K562 (cell line): ENCODE data around the gene BANP. TPM values are rescaled to one million over a fixed set of nuclear protein-coding genes. Genes with fewer than 3 reads are reported as not detected.

Experiments
- ATAC-seq: fragments of 200-7000 bp; cut with Tn5 transposase; 3 replicates; pipeline ENCODE4 v1.9.1; 2020; ENCODE audit warnings: moderate library complexity
- BruUV-seq: library from RNA; stranded (reverse); fragments of 400-500 nt; replicated peaks from 2 replicates; lab custom pipeline; 2021; lab: Mats Ljungman, UMichigan
- CTCF ChIA-PET: fragments of 300-600 bp; formaldehyde crosslinking; extraction: SDS; loops from one replicate; lab custom pipeline; 2021; ENCODE audit warnings: low intra/inter-chr PET ratio; lab: Yijun Ruan, JAX
- POLR2A ChIA-PET: fragments of 300-600, 350-650 bp; sonication (Branson Sonifier 250); formaldehyde crosslinking; extraction: SDS; loops from one replicate; lab custom pipeline; 2021; ENCODE audit warnings: antibody characterized with exemption, inconsistent platforms; lab: Yijun Ruan, JAX
- DNase-seq, 4 experiments: peaks; one replicate each; pipeline versions ENCODE4 v3.0.0 to v3.0.0-alpha.2; 2011 to 2018; ENCODE audit warnings: low spot score in 3 of 4, mixed read lengths in 3 of 4; ENCODE audit errors: extremely low read depth in 1 of 4
- FAIRE-seq: peaks from 2 replicates; lab custom pipeline; 2011; peaks lifted over from hg19 to GRCh38; lab: Jason Lieb, UNC
- H2AFZ ChIP-seq: 2 replicates; pipeline ENCODE4 v1.6.0; 2011; ENCODE audit warnings: low read depth, low read length, control low read depth, inconsistent platforms
- H3K27ac ChIP-seq: fragments of 200-600 bp; 3 replicates; pipeline ENCODE4 v1.8.0; 2011; ENCODE audit warnings: low read depth, mild to moderate bottlenecking, control low read depth, inconsistent platforms, low read length, moderate library complexity, mixed read lengths; ENCODE audit errors: extremely low read depth
- H3K27me3 ChIP-seq, 2 experiments: fragments of 300-600 bp in 1 of 2; 2 replicates in 1 of 2; 3 replicates in 1 of 2; pipeline versions ENCODE4 v1.6.0 to v1.8.0; 2011; ENCODE audit warnings: inconsistent platforms in 2 of 2, low read length in 2 of 2, mild to moderate bottlenecking in 1 of 2, mixed read lengths in 1 of 2, moderate library complexity in 1 of 2; ENCODE audit not compliant: control insufficient read depth in 2 of 2, insufficient read depth in 2 of 2
- H3K36me3 ChIP-seq: fragments of 300-600 bp; 3 replicates; pipeline ENCODE4 v1.8.0; 2011; ENCODE audit warnings: mild to moderate bottlenecking, low read length, inconsistent platforms; ENCODE audit not compliant: control insufficient read depth, insufficient read depth
- H3K4me1 ChIP-seq, 2 experiments: fragments of 200-600 bp in 1 of 2; replicated peaks in 1 of 2; 2 replicates in 1 of 2; 3 replicates in 1 of 2; pipeline versions ENCODE4 v1.5.1 to v1.8.0; 2011; ENCODE audit warnings: inconsistent platforms in 2 of 2, low read length in 2 of 2, mild to moderate bottlenecking in 1 of 2, mixed read lengths in 1 of 2, moderate library complexity in 1 of 2; ENCODE audit not compliant: control insufficient read depth in 2 of 2, insufficient read depth in 2 of 2
- H3K4me2 ChIP-seq: 2 replicates; pipeline ENCODE4 v1.6.1; 2011; ENCODE audit warnings: low read length, control low read depth, inconsistent platforms, mixed read lengths; ENCODE audit not compliant: insufficient read depth
- H3K4me3 ChIP-seq: fragments of 200-600 bp; sonication (generic), shearing (Covaris generic); 2 replicates; pipeline ENCODE4 v1.5.1; 2016; ENCODE audit warnings: control low read depth, inconsistent platforms
- H3K79me2 ChIP-seq: fragments of 200-600 bp; 3 replicates; pipeline ENCODE4 v1.8.0; 2011; ENCODE audit warnings: low read length, inconsistent platforms; ENCODE audit not compliant: control insufficient read depth, insufficient read depth
- H3K9ac ChIP-seq, 2 experiments: 2 replicates each; pipeline versions ENCODE4 v1.6.0 to v1.6.1; 2011; ENCODE audit warnings: low read depth in 2 of 2, low read length in 2 of 2, control low read depth in 1 of 2, inconsistent platforms in 1 of 2, mild to moderate bottlenecking in 1 of 2, mixed read lengths in 1 of 2; ENCODE audit not compliant: insufficient read depth in 1 of 2
- H3K9me1 ChIP-seq: one replicate; pipeline ENCODE4 v1.6.0; 2011; ENCODE audit warnings: inconsistent platforms, mild to moderate bottlenecking, low read length, moderate library complexity; ENCODE audit not compliant: control insufficient read depth, insufficient read depth
- H3K9me3 ChIP-seq: replicated peaks from 2 replicates; pipeline ENCODE4 v1.5.1; 2011; ENCODE audit warnings: low read depth, low read length, inconsistent platforms; ENCODE audit not compliant: control insufficient read depth, insufficient read depth
- H4K20me1 ChIP-seq: replicated peaks from 2 replicates; pipeline ENCODE4 v1.6.1; 2011; ENCODE audit warnings: low read length, inconsistent platforms, mixed read lengths; ENCODE audit not compliant: control insufficient read depth, insufficient read depth
- CBX8 ChIP-seq: fragments of 200-600 bp; sonication (generic); IDR thresholded peaks from 2 replicates; pipeline ENCODE4 v1.6.1; 2012; ENCODE audit warnings: borderline replicate concordance, mixed run types, low read depth, mild to moderate bottlenecking, moderate library complexity, mixed read lengths, low read length, control low read depth, inconsistent platforms; ENCODE audit not compliant: poor library complexity, severe bottlenecking; ENCODE audit errors: extremely low read depth
- CREB1 ChIP-seq, 2 experiments: sonication (generic) in 1 of 2; formaldehyde crosslinking in 1 of 2; IDR thresholded peaks; 2 replicates each; pipeline versions ENCODE4 v1.6.1 to v1.8.0; 2012 to 2022; ENCODE audit warnings: inconsistent platforms in 1 of 2, mild to moderate bottlenecking in 1 of 2, missing genetic modification reagents in 1 of 2, moderate library complexity in 1 of 2
- GTF2F1 ChIP-seq: IDR thresholded peaks from 2 replicates; pipeline ENCODE4 v1.6.1; 2011; ENCODE audit warnings: low read depth, low read length, improper control_type of control experiment
- KDM5B ChIP-seq: fragments of 200-600 bp; sonication (generic); IDR thresholded peaks from 2 replicates; pipeline ENCODE4 v1.6.1; 2012; ENCODE audit warnings: low read depth, mild to moderate bottlenecking, moderate library complexity, low read length, control low read depth, inconsistent platforms; ENCODE audit not compliant: insufficient replicate concordance
- MAFG ChIP-seq: fragments of 450-650 bp; conservative IDR thresholded peaks from 2 replicates; pipeline ENCODE4 v1.6.1; 2016; ENCODE audit warnings: missing genetic modification characterization, missing compliant biosample characterization
- NFE2 ChIP-seq: IDR thresholded peaks from 2 replicates; pipeline ENCODE4 v1.6.1; 2014; ENCODE audit warnings: antibody characterized with exemption, low read depth
- SP2 ChIP-seq: IDR thresholded peaks from 2 replicates; pipeline ENCODE4 v1.6.1; 2011; ENCODE audit warnings: mild to moderate bottlenecking, low read depth, low read length, moderate library complexity; ENCODE audit not compliant: poor library complexity, severe bottlenecking; ENCODE audit errors: extremely low read depth
- ZNF165 ChIP-seq: fragments of 250-450 bp; sonication (Bioruptor Pico); IDR thresholded peaks from 2 replicates; pipeline ENCODE4 v1.4.0; 2020; ENCODE audit warnings: borderline replicate concordance
- ZNF232 ChIP-seq: sonication (generic); formaldehyde crosslinking; IDR thresholded peaks from 2 replicates; pipeline ENCODE4 v1.8.0; 2022; ENCODE audit warnings: mild to moderate bottlenecking, missing genetic modification reagents
- ZNF316 ChIP-seq: fragments of 450-650 bp; IDR thresholded peaks from 2 replicates; pipeline ENCODE4 v1.6.1; 2016
- WGBS: fragments of 100-300 bp; shearing (Covaris generic); methylation state at CpG from one replicate; pipeline ENCODE4 v1.1.6; 2016; ENCODE audit warnings: low coverage, mixed read lengths; ENCODE audit not compliant: insufficient coverage; ENCODE audit errors: missing lambda C conversion rate; 5-methylcytosine and 5-hydroxymethylcytosine counted together
- in situ Hi-C: fragments of 300-500 bp; cut with MboI; formaldehyde crosslinking; loops from 4 replicates; pipeline ENCODE4 v1.15.0; 2018; ENCODE audit warnings: inconsistent platforms, mixed read lengths
- intact Hi-C: fragments of 100-400 bp; cut with micrococcal nuclease; formaldehyde crosslinking; loops from 2 replicates; pipeline ENCODE4 v1.14.2; 2022
- polyA plus RNA-seq, 8 experiments: library from polyadenylated mRNA; depleted of rRNA in 4 of 8; stranded (reverse) in 5 of 8; unstranded in 3 of 8; fragments of >200 nt; fragmentation: Nextera tagmentation in 2 of 8; fragmentation: Illumina TruSeq in 1 of 8; extraction: Ambion mirVana in 2 of 8; extraction: Trizol in 1 of 8; gene quantifications; 2 replicates each; pipeline versions ENCODE4 v1.2.1 to v1.2.3, GENCODE V29; 2011 to 2014; ENCODE audit warnings: inconsistent platforms in 1 of 8, missing spikeins in 1 of 8
- total RNA-seq, 7 experiments: library from RNA; depleted of rRNA in 6 of 7; stranded (reverse); fragments of >200 nt in 6 of 7; fragmentation: Illumina TruSeq in 2 of 7; extraction: Trizol in 2 of 7; gene quantifications; 2 replicates each; pipeline versions ENCODE4 v1.2.1 to v1.2.3, GENCODE V29; 2011 to 2021; ENCODE audit warnings: low replicate concordance in 1 of 7
- TF ChIP-seq, protein P1 (sequence below), 2 experiments: IDR thresholded peaks in 1 of 2; conservative IDR thresholded peaks in 1 of 2; 2 replicates each; pipeline ENCODE4 v1.6.1; 2016; ENCODE audit warnings: low read depth in 2 of 2, mild to moderate bottlenecking in 1 of 2, missing compliant biosample characterization in 1 of 2, missing genetic modification characterization in 1 of 2, moderate library complexity in 1 of 2
- TF ChIP-seq, protein P2 (sequence below): fragments of 250-450 bp; sonication (Bioruptor Pico); IDR thresholded peaks from 2 replicates; pipeline ENCODE4 v1.4.0; 2020; ENCODE audit warnings: mild to moderate bottlenecking, moderate library complexity

BANP gene
- total and polyA plus RNA-seq, 9 of the 15 experiments (the other 6 are each of a cell fraction or from before 2014, with no cell fraction given), result 4.6 to 22.1 (median 15.6) TPM

DNA sequence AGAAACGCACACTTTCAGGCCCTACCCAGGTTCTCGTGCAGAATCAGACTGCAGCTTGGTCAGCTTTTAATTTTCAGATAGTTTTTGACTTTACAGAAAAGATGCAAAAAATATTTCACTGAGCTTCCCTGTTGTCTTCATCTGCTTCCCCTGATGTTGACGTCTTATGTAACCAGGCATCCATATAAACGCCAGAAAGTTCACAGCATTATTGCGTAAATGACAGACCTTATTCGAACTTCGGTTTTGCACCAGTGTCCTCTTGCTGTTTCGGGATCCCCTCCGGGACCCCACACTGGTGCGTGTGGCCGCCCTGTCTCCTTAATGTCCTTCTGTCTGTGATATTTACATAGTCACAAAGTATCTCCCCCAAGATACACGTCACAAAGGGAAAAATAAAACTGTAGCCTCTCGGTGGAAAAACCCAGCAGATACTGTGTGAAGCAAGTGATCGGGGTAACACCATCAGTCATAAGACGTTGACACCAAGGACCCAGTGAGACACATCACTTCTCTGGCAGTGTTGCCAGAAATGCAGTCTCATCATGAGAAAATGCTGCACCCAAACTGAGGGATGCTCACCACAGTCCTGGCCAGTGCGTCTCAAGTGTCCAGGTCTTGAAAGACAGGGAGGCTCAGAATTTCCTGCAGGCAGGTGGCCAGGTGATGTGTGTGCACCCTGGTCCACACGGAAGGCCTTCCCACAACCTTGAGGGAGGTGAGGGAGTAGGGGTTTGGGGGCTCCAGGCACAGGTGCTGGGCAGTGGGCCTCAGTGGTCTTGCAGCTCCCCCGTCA is 4.3 kb downstream of the BANP start:
- Histone ChIP-seq H2AFZ (no peak overlapping the region), H3K79me2 (peaks cover 84% of the 10 kb centered on the region), H3K4me3 (no peak overlapping the region), H3K36me3 (peaks cover 36% of the 10 kb centered on the region; the same call in 2 of the 3 replicates), H4K20me1 (no peaks in the 10 kb centered on the region; the same call in 1 of the 2 replicates), H3K27me3 (no peaks in the 10 kb centered on the region), H3K9me3 (no peaks in the 10 kb centered on the region), H3K4me1 (peaks cover 40 to 63% of the 10 kb centered on the region in 2 experiments), H3K9me1 (peaks cover 5% of the 10 kb centered on the region), H3K27ac (peak overlapping the region; percentile 45; the same call in 2 of the 3 replicates), H3K9ac (peak overlapping the region; percentile 8 to 83), H3K4me2 (peak overlapping the region; percentile 61)
- ATAC-seq (no peak), DNase-seq (peak in 1 of 4 experiments; percentile 26), FAIRE-seq (peak; percentile 51)
- POLR2A ChIA-PET, result interaction anchor here (1.5 kb wide), 1 partner anchor 13 kb away, joined by 4 read pairs; no protein-coding TSS in a partner anchor
- intact Hi-C loops (no loop called here), in situ Hi-C loops (no loop called here)
- 71% methylated on average over 18 of the region's 18 CpGs for WGBS
- no TSS peak for BruUV-seq
- CTCF ChIA-PET, result no interaction called here
- TF ChIP-seq ZNF165 (CRISPR knock-in tag) (no peak), MAFG (tag) (peak; percentile 19; the same call in 1 of the 2 replicates), ZNF232 (no peak), NFE2 (peak; percentile 48), ZNF316 (peak; percentile 60), GTF2F1 (no peak), SP2 (no peak), CBX8 (no peak), CREB1 (IDR thresholded peaks at IDR 0.05) (no peak), CREB1 (CRISPR knock-in tag; IDR thresholded peaks at IDR 0.05) (no peak), KDM5B (peak; percentile 41)
- TF ChIP-seq, protein P1, sequence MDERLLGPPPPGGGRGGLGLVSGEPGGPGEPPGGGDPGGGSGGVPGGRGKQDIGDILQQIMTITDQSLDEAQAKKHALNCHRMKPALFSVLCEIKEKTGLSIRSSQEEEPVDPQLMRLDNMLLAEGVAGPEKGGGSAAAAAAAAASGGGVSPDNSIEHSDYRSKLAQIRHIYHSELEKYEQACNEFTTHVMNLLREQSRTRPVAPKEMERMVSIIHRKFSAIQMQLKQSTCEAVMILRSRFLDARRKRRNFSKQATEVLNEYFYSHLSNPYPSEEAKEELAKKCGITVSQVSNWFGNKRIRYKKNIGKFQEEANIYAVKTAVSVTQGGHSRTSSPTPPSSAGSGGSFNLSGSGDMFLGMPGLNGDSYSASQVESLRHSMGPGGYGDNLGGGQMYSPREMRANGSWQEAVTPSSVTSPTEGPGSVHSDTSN (CRISPR knock-in tag; IDR thresholded peaks at IDR 0.05; ENCODE audit: low read depth), result no peak
- TF ChIP-seq, protein P1 (tag; conservative IDR thresholded peaks at IDR 0.05; ENCODE audit: low read depth), result peak; percentile 78
- TF ChIP-seq, protein P2, sequence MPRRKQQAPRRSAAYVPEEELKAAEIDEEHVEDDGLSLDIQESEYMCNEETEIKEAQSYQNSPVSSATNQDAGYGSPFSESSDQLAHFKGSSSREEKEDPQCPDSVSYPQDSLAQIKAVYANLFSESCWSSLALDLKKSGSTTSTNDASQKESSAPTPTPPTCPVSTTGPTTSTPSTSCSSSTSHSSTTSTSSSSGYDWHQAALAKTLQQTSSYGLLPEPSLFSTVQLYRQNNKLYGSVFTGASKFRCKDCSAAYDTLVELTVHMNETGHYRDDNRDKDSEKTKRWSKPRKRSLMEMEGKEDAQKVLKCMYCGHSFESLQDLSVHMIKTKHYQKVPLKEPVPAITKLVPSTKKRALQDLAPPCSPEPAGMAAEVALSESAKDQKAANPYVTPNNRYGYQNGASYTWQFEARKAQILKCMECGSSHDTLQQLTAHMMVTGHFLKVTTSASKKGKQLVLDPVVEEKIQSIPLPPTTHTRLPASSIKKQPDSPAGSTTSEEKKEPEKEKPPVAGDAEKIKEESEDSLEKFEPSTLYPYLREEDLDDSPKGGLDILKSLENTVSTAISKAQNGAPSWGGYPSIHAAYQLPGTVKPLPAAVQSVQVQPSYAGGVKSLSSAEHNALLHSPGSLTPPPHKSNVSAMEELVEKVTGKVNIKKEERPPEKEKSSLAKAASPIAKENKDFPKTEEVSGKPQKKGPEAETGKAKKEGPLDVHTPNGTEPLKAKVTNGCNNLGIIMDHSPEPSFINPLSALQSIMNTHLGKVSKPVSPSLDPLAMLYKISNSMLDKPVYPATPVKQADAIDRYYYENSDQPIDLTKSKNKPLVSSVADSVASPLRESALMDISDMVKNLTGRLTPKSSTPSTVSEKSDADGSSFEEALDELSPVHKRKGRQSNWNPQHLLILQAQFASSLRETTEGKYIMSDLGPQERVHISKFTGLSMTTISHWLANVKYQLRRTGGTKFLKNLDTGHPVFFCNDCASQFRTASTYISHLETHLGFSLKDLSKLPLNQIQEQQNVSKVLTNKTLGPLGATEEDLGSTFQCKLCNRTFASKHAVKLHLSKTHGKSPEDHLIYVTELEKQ, result no peak
